Activated T-helper 17 cell treated with anti-CD3 and anti-CD28 coated beads, Interleukin-2, amount 50 U/mL, for 72 hours (primary cell): Measurements from ENCODE around the gene SPON1. TPM values are rescaled to one million over a fixed set of nuclear protein-coding genes. Genes with fewer than 3 reads are reported as not detected.
"Not testable (repeated sequence)": the region's sequence is repeated elsewhere in the genome, so short reads cannot be mapped to it uniquely, and the experiment has no call there.

Experiments used
- ATAC-seq: fragments of 150-1000 bp; cut with Tn5 transposase; replicated peaks from 2 replicates; pipeline ENCODE4 v1.10.0; 2021; ENCODE audit warnings: mild to moderate bottlenecking, moderate library complexity
- H3K27ac Mint-ChIP-seq: one replicate; pipeline ENCODE4 v1.8.0; 2022; ENCODE audit warnings: mixed read lengths
- H3K27me3 Mint-ChIP-seq: one replicate; pipeline ENCODE4 v1.8.0; 2022; ENCODE audit warnings: mixed read lengths
- H3K36me3 Mint-ChIP-seq: one replicate; pipeline ENCODE4 v1.8.0; 2022; ENCODE audit warnings: low read depth, mild to moderate bottlenecking, mixed read lengths
- H3K4me1 Mint-ChIP-seq: one replicate; pipeline ENCODE4 v1.8.0; 2022; ENCODE audit warnings: mixed read lengths
- H3K4me3 Mint-ChIP-seq: one replicate; pipeline ENCODE4 v1.8.0; 2022; ENCODE audit warnings: mild to moderate bottlenecking, mixed read lengths
- H3K9me3 Mint-ChIP-seq: one replicate; pipeline ENCODE4 v1.8.0; 2022; ENCODE audit warnings: mixed read lengths
- total RNA-seq, 2 donors: library from RNA; stranded (reverse); gene quantifications; one replicate each; pipeline ENCODE4 v1.2.3, GENCODE V29; 2022

SPON1 gene
- total RNA-seq, 2 donors from 2014 or later = 0.06 to 0.90 TPM

- peaks cover 14% of the 10 kb centered on the region for H3K27me3 Mint-ChIP-seq
- no peaks in the 10 kb centered on the region for H3K9me3 Mint-ChIP-seq
- no peak overlapping the region for H3K27ac Mint-ChIP-seq
- H3K36me3 Mint-ChIP-seq = no peaks in the 10 kb centered on the region
- no peaks in the 10 kb centered on the region for H3K4me1 Mint-ChIP-seq
- ATAC-seq = no peak
- H3K4me3 Mint-ChIP-seq = no peak overlapping the region
Measured at GRCh38 chr11:14022251-14022650, 59.7 kb downstream of the SPON1 start.

GRCh38 chr11:14022821-14023220 lies 60.3 kb downstream of the SPON1 start:
- ATAC-seq = no peak
- no peaks in the 10 kb centered on the region for H3K36me3 Mint-ChIP-seq

GRCh38 chr11:14026961-14027360 lies 64.4 kb downstream of the SPON1 start:
- no peaks in the 10 kb centered on the region for H3K9me3 Mint-ChIP-seq
- H3K4me1 Mint-ChIP-seq = no peaks in the 10 kb centered on the region
- peaks cover 14% of the 10 kb centered on the region for H3K27me3 Mint-ChIP-seq
- H3K27ac Mint-ChIP-seq = no peak overlapping the region
- ATAC-seq = no peak
- H3K36me3 Mint-ChIP-seq = no peaks in the 10 kb centered on the region
- H3K4me3 Mint-ChIP-seq = no peak overlapping the region

More at GRCh38 chr11:14022821-14023220, 60.3 kb downstream of the SPON1 start:
- Mint-ChIP-seq H3K4me3 (no peak overlapping the region), H3K27ac (no peak overlapping the region), H3K4me1 (no peaks in the 10 kb centered on the region), H3K9me3 (no peaks in the 10 kb centered on the region), H3K27me3 (peaks cover 14% of the 10 kb centered on the region)

GRCh38 chr11:14027525-14027924 lies 65.0 kb downstream of the SPON1 start:
- no peaks in the 10 kb centered on the region for H3K36me3 Mint-ChIP-seq
- no peak for ATAC-seq
- H3K4me3 Mint-ChIP-seq = no peak overlapping the region
- H3K27me3 Mint-ChIP-seq = peaks cover 14% of the 10 kb centered on the region
- no peaks in the 10 kb centered on the region for H3K4me1 Mint-ChIP-seq
- H3K9me3 Mint-ChIP-seq = no peaks in the 10 kb centered on the region
- no peak overlapping the region for H3K27ac Mint-ChIP-seq

GRCh38 chr11:14029440-14029839 lies 66.9 kb downstream of the SPON1 start:
- Mint-ChIP-seq H3K27ac (peak overlapping the region; percentile 15), H3K27me3 (peaks cover 6% of the 10 kb centered on the region), H3K9me3 (no peaks in the 10 kb centered on the region), H3K4me3 (no peak overlapping the region), H3K4me1 (no peaks in the 10 kb centered on the region), H3K36me3 (no peaks in the 10 kb centered on the region)
- ATAC-seq = no peak

- peak overlapping the region; percentile 15 for H3K27ac Mint-ChIP-seq
- no peak for ATAC-seq
Measured at GRCh38 chr11:14029971-14030920, 67.7 kb downstream of the SPON1 start.

GRCh38 chr11:14035526-14035925 lies 73.0 kb downstream of the SPON1 start:
- H3K27ac Mint-ChIP-seq, H3K9me3 Mint-ChIP-seq, ATAC-seq, H3K27me3 Mint-ChIP-seq, H3K4me1 Mint-ChIP-seq, H3K36me3 Mint-ChIP-seq, H3K4me3 Mint-ChIP-seq: not testable (repeated sequence)

More at GRCh38 chr11:14029971-14030920, 67.7 kb downstream of the SPON1 start:
- Mint-ChIP-seq H3K27me3 (peaks cover 6% of the 10 kb centered on the region), H3K36me3 (no peaks in the 10 kb centered on the region), H3K4me1 (no peaks in the 10 kb centered on the region), H3K4me3 (no peak overlapping the region), H3K9me3 (no peaks in the 10 kb centered on the region)

- no peak overlapping the region for H3K27ac Mint-ChIP-seq
- no peaks in the 10 kb centered on the region for H3K27me3 Mint-ChIP-seq
- H3K4me1 Mint-ChIP-seq = no peaks in the 10 kb centered on the region
- H3K9me3 Mint-ChIP-seq = no peaks in the 10 kb centered on the region
- H3K4me3 Mint-ChIP-seq = no peak overlapping the region
- H3K36me3 Mint-ChIP-seq = no peaks in the 10 kb centered on the region
- no peak for ATAC-seq
Measured at GRCh38 chr11:14036469-14036868, 73.9 kb downstream of the SPON1 start.

- no peaks in the 10 kb centered on the region for H3K4me1 Mint-ChIP-seq
- H3K9me3 Mint-ChIP-seq = no peaks in the 10 kb centered on the region
- no peaks in the 10 kb centered on the region for H3K36me3 Mint-ChIP-seq
- no peak overlapping the region for H3K27ac Mint-ChIP-seq
- H3K27me3 Mint-ChIP-seq = peaks cover 3% of the 10 kb centered on the region
- H3K4me3 Mint-ChIP-seq = no peak overlapping the region
- ATAC-seq = no peak
Measured at GRCh38 chr11:14041040-14041439, 78.5 kb downstream of the SPON1 start.

- Mint-ChIP-seq H3K4me3 (no peak overlapping the region), H3K27me3 (peaks cover 4% of the 10 kb centered on the region), H3K9me3 (no peaks in the 10 kb centered on the region), H3K27ac (no peak overlapping the region), H3K36me3 (no peaks in the 10 kb centered on the region), H3K4me1 (no peaks in the 10 kb centered on the region)
- ATAC-seq = no peak
Measured at GRCh38 chr11:14041565-14041964, 79.0 kb downstream of the SPON1 start.

- Mint-ChIP-seq H3K27me3 (peaks cover 4% of the 10 kb centered on the region), H3K27ac (no peak overlapping the region), H3K36me3 (no peaks in the 10 kb centered on the region), H3K4me3 (no peak overlapping the region), H3K4me1 (no peaks in the 10 kb centered on the region), H3K9me3 (no peaks in the 10 kb centered on the region)
- no peak for ATAC-seq
Measured at GRCh38 chr11:14042686-14043465, 80.4 kb downstream of the SPON1 start.

GRCh38 chr11:14044916-14045315 lies 82.4 kb downstream of the SPON1 start:
- peaks cover 4% of the 10 kb centered on the region for H3K27me3 Mint-ChIP-seq
- ATAC-seq = no peak
- H3K9me3 Mint-ChIP-seq = no peaks in the 10 kb centered on the region
- H3K4me3 Mint-ChIP-seq = no peak overlapping the region
- no peak overlapping the region for H3K27ac Mint-ChIP-seq
- no peaks in the 10 kb centered on the region for H3K36me3 Mint-ChIP-seq
- no peaks in the 10 kb centered on the region for H3K4me1 Mint-ChIP-seq

GRCh38 chr11:14045417-14045816 lies 82.9 kb downstream of the SPON1 start:
- Mint-ChIP-seq H3K27ac (no peak overlapping the region), H3K4me1 (no peaks in the 10 kb centered on the region), H3K36me3 (no peaks in the 10 kb centered on the region), H3K4me3 (no peak overlapping the region), H3K27me3 (peaks cover 4% of the 10 kb centered on the region), H3K9me3 (no peaks in the 10 kb centered on the region)
- no peak for ATAC-seq

GRCh38 chr11:14052198-14052597 lies 89.7 kb downstream of the SPON1 start:
- no peak overlapping the region for H3K4me3 Mint-ChIP-seq
- no peak for ATAC-seq
- no peaks in the 10 kb centered on the region for H3K9me3 Mint-ChIP-seq
- no peak overlapping the region for H3K27ac Mint-ChIP-seq
- no peaks in the 10 kb centered on the region for H3K36me3 Mint-ChIP-seq
- H3K27me3 Mint-ChIP-seq = no peaks in the 10 kb centered on the region
- no peaks in the 10 kb centered on the region for H3K4me1 Mint-ChIP-seq
